Measurements from ENCODE around the gene VAC14. TPM values are rescaled to one million over a fixed set of nuclear protein-coding genes. Genes with fewer than 3 reads are reported as not detected.

The VAC14 gene
- polyA plus RNA-seq, 1 donor from 2014 or later, result 8.6 TPM

DNA sequence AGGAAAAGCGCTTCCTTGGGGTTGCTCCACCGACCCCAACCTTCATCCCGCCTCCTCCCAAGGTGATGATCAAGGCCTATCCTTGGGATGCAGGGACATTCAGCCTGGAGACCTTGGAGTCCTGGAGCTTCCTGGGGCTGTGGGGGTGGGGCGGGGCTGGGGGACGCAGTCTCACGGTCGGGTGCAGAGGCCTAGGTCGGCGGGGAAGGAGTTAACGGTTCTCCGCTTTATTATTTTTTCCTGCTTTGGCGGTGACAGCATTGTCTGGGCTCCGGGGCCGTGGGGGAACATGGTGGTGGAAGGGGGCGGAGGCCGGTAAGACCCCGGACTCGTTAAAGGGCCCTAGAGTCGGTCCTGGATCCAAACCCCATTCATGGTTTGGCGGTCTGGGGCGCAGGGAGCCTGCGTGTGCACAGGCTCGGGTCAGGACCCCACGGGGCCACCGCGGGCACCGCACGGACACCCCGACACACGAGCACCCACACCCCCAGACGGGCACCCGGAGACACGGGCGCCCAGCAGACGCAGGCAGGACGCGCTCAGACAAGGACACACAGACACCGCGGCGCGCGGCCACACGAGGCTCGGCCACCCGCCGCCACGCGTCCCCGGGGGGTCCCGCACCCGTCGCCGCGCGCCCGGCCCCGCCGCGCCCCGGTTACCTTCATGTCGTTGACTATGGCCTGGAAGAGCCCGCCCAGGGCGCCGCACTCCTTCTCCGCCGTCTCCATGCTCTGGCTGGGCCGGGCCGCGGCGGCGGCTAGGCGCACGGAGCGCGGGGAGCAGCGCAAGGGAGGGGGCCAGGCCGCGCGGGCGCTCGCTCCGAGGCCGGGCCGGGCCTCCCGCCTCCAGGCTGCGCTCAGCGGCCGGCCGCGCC, 115.7 kb downstream of the VAC14 start:
- Histone ChIP-seq H3K9ac (ENCODE audit: low read length) (peak overlapping the region; percentile 89), H3K36me3 (ENCODE audit: insufficient read depth, low read length) (no peaks in the 10 kb centered on the region), H3K9me2 (ENCODE audit: insufficient read depth, low read length) (no peaks in the 10 kb centered on the region), H3K9me3 (ENCODE audit: low read length) (no peaks in the 10 kb centered on the region), H3K27me3 (ENCODE audit: insufficient read depth, low read depth, low read length) (no peaks in the 10 kb centered on the region), H3F3A (ENCODE audit: insufficient read depth, low read length, poor library complexity, severe bottlenecking) (no peaks in the 10 kb centered on the region), H3K79me2 (replicated peaks; ENCODE audit: insufficient read depth, low read length) (peaks cover 23% of the 10 kb centered on the region), H3K4me3 (ENCODE audit: low read length) (peak overlapping the region; percentile 91), H2AFZ (ENCODE audit: low read depth, low read length) (peak overlapping the region; percentile 57), H3K27ac (ENCODE audit: low read length) (peak overlapping the region; percentile 62), H3K4me2 (ENCODE audit: low read length) (peak overlapping the region; percentile 97), H4K20me1 (ENCODE audit: insufficient read depth) (peaks cover 3% of the 10 kb centered on the region)
- TF ChIP-seq MXI1 (conservative IDR thresholded peaks at IDR 0.05; ENCODE audit: poor library complexity, severe bottlenecking) (peak; percentile 75), TAF1 (IDR thresholded peaks at IDR 0.05; ENCODE audit: low read depth) (peak; percentile 39), RAD21 (conservative IDR thresholded peaks at IDR 0.05) (no peak), CTCF (IDR thresholded peaks at IDR 0.05; ENCODE audit: poor library complexity, severe bottlenecking) (no peak), SMC3 (conservative IDR thresholded peaks at IDR 0.05; ENCODE audit: poor library complexity) (no peak), EZH2 (IDR thresholded peaks at IDR 0.05; ENCODE audit: borderline replicate concordance, insufficient read depth, low read length, poor library complexity, severe bottlenecking) (no peak), POLR2AphosphoS5 (IDR thresholded peaks at IDR 0.05) (peak; percentile 55), EP300 (conservative IDR thresholded peaks at IDR 0.05; ENCODE audit: poor library complexity, severe bottlenecking) (no peak)
- TF ChIP-seq, protein P1, sequence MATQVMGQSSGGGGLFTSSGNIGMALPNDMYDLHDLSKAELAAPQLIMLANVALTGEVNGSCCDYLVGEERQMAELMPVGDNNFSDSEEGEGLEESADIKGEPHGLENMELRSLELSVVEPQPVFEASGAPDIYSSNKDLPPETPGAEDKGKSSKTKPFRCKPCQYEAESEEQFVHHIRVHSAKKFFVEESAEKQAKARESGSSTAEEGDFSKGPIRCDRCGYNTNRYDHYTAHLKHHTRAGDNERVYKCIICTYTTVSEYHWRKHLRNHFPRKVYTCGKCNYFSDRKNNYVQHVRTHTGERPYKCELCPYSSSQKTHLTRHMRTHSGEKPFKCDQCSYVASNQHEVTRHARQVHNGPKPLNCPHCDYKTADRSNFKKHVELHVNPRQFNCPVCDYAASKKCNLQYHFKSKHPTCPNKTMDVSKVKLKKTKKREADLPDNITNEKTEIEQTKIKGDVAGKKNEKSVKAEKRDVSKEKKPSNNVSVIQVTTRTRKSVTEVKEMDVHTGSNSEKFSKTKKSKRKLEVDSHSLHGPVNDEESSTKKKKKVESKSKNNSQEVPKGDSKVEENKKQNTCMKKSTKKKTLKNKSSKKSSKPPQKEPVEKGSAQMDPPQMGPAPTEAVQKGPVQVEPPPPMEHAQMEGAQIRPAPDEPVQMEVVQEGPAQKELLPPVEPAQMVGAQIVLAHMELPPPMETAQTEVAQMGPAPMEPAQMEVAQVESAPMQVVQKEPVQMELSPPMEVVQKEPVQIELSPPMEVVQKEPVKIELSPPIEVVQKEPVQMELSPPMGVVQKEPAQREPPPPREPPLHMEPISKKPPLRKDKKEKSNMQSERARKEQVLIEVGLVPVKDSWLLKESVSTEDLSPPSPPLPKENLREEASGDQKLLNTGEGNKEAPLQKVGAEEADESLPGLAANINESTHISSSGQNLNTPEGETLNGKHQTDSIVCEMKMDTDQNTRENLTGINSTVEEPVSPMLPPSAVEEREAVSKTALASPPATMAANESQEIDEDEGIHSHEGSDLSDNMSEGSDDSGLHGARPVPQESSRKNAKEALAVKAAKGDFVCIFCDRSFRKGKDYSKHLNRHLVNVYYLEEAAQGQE (IDR thresholded peaks at IDR 0.05; ENCODE audit: borderline replicate concordance), result peak; percentile 49

DNA sequence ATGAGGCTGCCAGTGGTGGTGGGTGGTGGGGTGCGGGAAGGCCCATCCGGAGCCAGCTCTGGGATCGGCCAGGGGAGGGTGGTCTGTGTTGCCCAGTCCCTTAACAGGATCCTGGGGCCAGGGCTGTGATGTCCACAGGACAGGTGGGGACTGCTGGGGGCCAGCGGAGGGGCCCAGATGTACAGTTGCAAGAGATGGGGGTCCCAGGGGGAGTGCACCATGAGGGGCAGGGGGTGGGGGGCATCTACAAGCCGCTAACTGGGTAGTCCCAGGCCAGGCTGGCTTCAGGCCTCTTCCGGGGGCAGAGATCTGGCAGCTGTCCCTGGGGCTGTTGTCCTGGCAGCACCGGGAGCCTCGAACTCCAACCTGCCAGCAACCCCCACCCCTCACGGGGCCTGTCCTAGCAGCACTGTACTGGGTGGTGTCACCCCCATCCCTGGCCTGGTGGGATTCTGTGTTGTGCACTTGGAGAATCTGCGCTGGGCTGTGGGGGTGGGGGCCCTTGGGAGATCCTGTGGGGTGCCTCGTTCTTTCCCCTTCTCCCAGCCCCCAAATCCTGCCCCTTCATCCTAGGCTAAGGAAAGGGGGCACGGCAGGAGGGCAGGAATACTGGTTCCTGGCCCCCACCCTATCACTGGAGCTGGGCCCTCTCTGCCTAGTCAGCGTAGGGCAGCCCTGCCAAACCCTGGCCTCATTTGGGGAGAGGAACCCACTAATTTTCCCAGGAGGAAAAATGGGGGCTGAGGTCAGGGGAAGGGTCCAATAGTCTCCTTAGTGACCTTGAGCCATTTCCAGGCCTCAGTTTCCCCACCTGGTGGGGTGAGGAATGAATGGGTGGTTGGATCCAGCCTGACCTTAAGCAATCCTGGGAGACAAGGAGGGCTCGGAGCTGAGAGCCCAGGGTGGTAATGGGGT, 116.6 kb downstream of the VAC14 start:
- Histone ChIP-seq H2AFZ (ENCODE audit: low read depth, low read length) (no peak overlapping the region), H3K36me3 (ENCODE audit: insufficient read depth, low read length) (no peaks in the 10 kb centered on the region), H3K4me3 (ENCODE audit: low read length) (peak overlapping the region; percentile 91), H3K27me3 (ENCODE audit: insufficient read depth, low read depth, low read length) (no peaks in the 10 kb centered on the region), H3K27ac (ENCODE audit: low read length) (peak overlapping the region; percentile 62), H4K20me1 (ENCODE audit: insufficient read depth) (peaks cover 3% of the 10 kb centered on the region), H3K9ac (ENCODE audit: low read length) (peak overlapping the region; percentile 89), H3K4me2 (ENCODE audit: low read length) (peak overlapping the region; percentile 97), H3K9me3 (ENCODE audit: low read length) (no peaks in the 10 kb centered on the region), H3K9me2 (ENCODE audit: insufficient read depth, low read length) (no peaks in the 10 kb centered on the region), H3F3A (ENCODE audit: insufficient read depth, low read length, poor library complexity, severe bottlenecking) (no peaks in the 10 kb centered on the region), H3K79me2 (replicated peaks; ENCODE audit: insufficient read depth, low read length) (peaks cover 23% of the 10 kb centered on the region)
- no peak for TF ChIP-seq CTCF (IDR thresholded peaks at IDR 0.05; ENCODE audit: poor library complexity, severe bottlenecking)
- TF ChIP-seq, protein P1 (IDR thresholded peaks at IDR 0.05; ENCODE audit: borderline replicate concordance), result no peak
- no peak for TF ChIP-seq POLR2AphosphoS5 (IDR thresholded peaks at IDR 0.05)
